Hematopoietic multipotent progenitor cell treated with erythropoietin and hydrocortisone succinate and interleukin-3 and kit ligand, for 6 days (in vitro differentiated cells): ENCODE results near the gene TIAM2.
"Not testable (repeated sequence)": the region's sequence is repeated elsewhere in the genome, so short reads cannot be mapped to it uniquely, and the experiment has no call there.

Experiments used
- DNase-seq: peaks from one replicate; pipeline ENCODE4 v3.0.0-alpha.2; 2015

TIAM2 gene

DNA sequence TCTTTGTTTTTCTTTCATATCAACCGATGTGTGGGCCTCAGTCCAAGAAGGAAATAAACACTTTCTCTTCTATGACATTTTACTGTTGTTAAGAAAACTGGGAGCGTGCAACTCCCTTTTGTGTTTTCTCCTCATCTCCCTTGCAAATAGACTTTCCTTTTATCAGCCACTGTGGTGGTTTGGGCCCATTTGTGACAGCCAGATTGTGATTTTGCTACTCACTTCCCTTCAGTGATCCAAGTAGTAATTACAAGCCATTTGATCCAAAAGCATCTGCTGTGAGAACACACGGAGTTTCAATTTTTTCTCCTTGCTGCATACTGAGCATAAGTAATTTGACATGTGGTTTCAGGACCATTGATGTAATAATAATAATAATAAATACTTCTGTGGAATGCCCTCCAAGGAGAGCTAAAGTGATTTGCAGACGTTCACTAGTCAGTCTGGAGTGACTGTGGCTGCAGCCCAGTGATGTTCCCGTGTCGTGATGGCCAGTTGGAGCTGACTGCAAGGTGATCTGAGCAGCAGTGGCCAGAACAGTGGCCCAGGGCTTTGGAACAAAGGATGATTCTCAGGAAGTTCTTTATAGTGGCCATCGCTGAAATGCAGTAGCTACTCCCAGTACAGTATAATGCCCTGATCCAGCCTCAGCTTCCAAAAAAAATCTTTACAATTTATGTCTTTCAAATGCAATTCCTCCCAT is 176.8 kb downstream of the TIAM2 start:
- no peak for DNase-seq

DNA sequence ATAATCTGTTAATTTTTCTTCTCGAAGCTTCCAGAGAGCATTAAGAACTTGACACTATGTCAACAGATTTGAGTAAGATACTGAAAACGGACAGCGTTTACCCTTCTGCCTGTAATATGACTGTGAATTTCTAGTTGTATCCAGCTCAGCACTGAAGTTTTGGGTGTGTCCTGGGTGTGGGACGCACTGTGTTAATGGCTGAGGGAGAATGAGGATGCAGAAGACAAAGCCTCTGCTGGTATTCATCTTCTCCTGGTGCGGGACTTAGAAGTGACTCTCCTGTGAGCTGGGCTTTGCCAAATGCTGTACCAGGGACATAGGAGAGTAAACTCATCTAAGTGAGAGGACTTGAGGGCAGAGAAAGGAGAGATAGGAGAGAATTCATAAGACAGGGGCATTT is 178.4 kb downstream of the TIAM2 start:
- DNase-seq, result no peak

- peak; percentile 87 for DNase-seq
Measured at GRCh38 chr6:155174576-155175211, 179.6 kb downstream of the TIAM2 start.

- DNase-seq, result peak; percentile 86
Measured at GRCh38 chr6:155177363-155177961, 182.3 kb downstream of the TIAM2 start.

- no peak for DNase-seq
Measured at GRCh38 chr6:155181498-155181897, 186.4 kb downstream of the TIAM2 start.

DNA sequence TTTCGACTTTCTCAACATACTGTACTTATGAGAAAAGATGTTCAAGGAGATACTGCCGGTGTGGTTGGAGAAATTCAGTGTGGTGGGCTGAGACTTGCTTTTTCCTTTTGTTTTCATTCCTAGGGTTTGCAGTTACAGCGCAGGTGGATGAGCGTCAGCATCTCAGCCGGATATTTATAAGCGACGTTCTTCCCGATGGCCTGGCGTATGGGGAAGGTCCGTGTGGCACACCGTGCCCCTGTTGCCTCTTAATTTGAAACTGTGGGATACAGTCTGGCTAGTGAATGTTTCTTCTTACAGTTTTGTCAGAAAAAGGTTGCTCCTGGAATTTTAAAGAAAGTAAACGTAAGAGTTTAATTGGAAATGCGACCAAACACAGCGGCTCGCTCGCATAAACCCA is 187.0 kb downstream of the TIAM2 start:
- DNase-seq, result no peak

DNA sequence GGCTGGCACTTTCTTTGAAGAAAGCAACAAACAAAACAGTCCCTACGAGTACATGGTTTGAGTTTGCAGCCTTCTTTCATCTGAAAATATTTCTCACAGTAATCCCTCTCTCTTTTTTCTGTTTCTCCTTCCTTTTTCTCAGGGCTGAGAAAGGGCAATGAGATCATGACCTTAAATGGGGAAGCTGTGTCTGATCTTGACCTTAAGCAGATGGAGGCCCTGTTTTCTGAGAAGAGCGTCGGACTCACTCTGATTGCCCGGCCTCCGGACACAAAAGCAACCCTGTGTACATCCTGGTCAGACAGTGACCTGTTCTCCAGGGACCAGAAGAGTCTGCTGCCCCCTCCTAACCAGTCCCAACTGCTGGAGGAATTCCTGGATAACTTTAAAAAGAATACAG is 188.0 kb downstream of the TIAM2 start:
- no peak for DNase-seq

GRCh38 chr6:155185041-155185440 is 189.9 kb downstream of the TIAM2 start:
- not testable (repeated sequence) for DNase-seq

DNA sequence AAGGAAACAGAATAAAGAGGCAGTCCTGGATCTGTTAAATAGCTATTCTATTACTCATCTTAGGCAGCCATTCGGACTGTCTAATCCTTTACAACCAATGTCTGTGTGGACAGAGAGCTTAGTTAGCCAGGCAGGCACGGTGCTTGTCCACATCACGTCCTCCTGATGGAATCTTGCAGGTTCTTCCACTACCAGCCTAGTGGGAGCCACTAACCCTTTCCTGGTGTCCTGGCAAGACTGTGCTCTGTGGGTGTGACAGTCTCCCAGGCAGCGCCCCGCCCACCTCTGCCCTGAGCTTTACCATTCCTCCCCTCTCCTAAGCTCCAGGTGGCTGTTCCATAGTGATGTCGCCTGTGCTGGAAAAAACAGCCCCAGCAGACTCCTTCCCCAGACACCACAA is 190.4 kb downstream of the TIAM2 start:
- no peak for DNase-seq

DNA sequence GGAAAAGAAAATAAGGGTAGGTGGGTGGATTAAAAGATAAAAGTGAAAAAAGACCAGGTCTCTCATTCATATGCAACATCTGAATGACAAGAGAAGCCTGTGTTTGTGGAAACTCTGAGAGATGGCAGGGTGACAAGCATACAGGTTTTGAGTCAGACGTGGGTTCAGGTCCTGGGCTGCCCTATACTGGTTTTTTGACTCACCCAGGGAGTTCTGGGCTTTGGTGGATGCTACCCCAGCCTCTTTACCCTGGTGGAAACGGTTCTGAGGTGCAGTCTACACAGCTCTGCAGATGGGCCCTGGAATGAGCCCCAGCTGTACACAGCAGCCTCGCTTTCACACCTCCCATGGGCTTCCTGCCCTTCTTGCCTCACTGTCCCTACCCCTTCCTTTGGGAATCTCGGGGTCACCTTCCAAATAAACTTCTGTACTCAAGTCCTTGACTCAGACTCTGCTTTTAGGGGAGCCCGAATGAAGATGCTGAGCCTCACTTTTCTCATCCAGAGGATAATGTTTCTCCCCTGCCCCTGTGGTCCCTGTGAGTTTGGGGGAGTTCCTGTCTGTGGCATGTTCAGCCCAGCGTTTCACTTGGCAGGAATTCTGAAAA is 191.0 kb downstream of the TIAM2 start:
- no peak for DNase-seq

DNA sequence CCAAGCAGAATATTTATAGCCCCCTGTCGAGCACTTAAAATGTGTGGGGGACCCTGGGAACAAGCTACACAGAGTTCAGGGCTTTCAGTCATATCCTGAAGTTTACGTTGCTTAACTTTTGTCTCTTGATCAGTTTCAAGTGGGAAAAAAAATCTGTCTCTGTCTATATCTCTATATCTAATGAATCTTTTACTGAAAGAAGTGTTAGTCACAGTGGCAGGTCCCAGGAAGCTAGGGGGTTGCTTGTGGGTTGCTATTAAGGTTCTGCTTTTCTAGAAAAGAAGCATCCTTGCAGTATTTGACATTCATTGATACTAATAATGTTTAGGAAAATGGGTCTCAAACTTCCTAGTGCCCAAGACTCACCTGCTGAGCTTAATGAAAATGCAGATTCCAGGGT is 192.0 kb downstream of the TIAM2 start:
- DNase-seq, result no peak

DNA sequence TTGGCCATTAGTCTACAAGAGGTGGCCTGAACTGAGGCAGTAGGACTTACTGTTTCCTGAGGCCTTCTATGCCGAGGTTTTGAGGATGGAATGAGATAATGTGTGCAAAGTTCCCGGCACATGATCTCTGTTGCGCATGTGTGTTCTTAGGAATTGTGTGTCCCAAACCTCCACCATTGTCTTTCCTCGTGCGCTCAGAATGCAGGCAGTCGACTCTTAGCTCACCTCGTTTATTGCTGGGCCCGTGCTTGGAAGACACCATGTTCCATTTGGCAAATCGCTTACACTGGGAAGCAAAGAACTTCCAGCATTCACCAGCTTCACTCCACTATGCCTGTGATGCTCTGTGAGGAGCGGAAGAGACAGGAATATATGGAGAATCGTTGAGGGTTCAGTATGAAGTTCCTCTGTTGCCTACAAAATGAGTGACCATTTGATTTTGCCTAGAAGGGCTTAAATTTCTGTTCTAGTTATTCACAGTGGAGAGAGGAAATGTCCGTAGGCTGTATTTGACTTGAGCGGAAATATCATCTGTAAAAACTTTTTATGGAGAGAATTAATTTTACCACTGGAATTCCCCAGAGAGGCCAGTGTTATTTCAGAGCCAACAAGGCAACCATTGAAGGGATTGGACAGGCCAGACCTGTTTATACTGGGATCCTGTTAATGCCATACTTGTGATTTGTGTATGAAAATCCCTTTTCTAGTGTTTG is 193.0 kb downstream of the TIAM2 start:
- DNase-seq, result no peak

DNA sequence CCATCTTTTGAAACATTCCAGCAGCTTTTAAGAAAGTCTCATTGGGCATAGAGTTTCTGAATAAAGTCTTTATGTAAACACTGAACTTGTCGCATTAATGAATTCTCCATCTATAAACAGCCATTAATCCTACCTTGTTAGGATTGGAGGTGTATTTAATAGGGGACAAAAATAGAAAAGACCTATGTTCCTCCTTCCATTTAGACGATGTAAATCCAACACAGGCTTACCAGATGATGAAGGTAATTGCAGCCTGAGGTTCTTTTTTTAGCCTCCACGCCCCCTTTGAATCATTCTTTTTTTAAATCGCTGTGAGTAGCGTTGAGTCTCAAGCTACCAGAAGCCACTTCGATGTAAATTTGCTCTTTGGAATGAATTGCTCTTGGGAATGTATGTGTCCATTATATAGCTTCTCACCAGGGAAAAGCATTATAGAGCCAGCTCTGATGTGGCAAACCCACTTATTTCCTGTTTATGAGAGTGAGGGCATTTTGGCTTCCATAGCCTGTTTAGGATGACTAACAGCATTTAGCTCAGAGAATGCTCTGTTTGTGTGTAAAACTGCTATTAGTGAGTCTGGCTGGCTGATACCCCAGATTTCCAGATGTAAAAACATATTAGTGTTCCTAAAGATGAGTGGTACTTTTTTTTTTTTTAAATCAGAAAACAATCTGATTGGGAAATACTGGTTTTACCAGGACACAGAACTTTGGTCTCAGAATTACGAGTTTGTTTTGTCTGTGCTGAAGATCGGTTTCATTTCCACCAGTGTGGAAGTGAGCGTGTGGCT is 193.8 kb downstream of the TIAM2 start:
- DNase-seq, result no peak

GRCh38 chr6:155190677-155191076 is 195.6 kb downstream of the TIAM2 start:
- no peak for DNase-seq

DNA sequence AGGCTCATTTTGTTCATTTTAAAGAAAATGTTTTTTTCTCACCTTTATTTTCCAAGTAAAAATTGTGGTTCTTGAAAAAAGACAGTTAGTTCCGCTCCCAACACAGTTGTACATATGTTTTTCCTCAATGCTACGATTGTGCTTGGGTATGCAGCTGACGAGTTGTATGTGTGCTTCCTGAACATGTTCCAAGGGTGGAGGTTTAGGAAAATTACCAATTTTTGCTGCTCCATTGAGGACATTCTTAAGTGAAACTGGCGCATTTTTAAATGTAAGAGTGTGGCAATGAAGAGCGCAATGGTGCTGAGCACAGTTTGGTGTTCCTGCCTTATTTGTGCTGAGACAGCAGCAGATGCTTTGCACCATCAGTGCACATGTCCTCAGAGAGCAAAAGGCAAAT is 198.4 kb downstream of the TIAM2 start:
- DNase-seq, result no peak

DNA sequence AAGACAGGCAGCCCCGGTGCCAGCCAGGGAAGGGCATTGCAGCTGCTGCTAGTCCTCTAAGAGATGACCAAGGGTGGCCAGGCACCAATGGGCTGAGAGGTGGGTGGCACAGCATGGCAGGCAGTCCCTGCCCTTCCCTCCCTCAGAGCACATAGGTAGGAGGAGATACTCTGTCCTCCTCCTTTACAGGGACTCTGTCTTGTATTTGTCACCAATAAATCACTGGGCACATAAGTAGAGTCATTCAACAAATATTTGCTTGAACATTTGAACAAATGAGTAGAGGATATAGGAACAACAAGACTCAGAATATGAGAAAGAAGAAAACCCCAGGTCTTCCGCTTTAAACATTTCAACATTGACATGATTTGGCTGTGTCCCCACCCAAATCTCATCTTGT is 199.3 kb downstream of the TIAM2 start:
- no peak for DNase-seq

GRCh38 chr6:155195903-155196302 is 200.8 kb downstream of the TIAM2 start:
- DNase-seq, result no peak

DNA sequence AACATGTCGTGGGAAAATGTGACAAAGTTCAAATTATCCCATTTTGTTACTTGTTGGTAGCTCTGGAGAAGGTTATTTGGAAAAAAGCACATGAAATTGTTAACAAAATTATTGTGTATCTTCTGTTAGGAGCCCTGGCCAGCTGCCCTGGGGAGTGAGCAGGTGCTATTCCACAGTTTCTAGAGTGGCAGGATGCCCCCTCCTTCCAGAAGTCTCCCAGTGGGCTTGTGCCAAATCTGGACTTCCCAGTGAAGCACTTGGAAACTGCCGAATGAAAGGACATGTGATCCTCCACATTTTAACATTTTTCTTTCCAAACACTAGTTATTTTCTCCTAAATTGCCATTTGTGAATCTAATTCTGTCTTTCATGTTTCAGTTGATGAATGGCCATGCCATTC is 201.8 kb downstream of the TIAM2 start:
- DNase-seq, result no peak

DNA sequence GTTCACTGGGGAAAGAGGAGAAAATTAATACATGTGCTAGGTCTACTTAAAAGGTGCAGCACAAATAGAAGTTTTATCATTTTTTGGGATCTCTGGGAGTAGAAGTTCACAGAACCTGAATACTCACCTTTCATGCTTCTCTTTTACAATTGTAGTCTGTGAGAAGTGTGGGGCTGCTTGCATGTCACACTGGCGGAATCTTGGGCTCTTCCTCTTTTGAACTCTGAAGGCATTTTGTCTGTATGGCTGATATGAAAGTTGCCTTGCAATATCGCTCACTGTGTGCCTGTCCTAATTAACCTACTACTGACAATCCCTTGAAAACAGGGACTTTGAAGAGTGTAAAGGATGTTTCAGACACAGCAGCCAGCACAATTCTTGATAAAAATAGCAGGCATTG is 202.8 kb downstream of the TIAM2 start:
- no peak for DNase-seq

DNA sequence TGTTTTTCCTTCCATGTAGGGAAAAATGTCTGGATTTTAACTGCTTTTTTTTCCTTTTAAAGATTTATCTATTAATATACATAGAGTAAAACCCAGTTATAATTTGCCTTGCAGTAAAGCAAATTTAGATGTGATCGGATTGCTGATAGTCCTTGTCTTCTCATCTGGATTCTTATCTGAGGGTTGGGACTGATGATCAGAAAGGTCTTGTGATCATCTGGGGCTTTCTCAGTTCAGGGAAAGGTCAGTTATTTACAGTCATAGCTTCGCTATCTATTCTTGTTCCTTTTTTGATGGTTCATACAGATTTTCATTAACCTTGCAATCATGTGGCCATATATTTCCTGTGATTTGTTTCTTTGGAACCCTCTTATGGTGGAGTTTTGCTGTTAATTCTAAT is 204.9 kb downstream of the TIAM2 start:
- no peak for DNase-seq

DNA sequence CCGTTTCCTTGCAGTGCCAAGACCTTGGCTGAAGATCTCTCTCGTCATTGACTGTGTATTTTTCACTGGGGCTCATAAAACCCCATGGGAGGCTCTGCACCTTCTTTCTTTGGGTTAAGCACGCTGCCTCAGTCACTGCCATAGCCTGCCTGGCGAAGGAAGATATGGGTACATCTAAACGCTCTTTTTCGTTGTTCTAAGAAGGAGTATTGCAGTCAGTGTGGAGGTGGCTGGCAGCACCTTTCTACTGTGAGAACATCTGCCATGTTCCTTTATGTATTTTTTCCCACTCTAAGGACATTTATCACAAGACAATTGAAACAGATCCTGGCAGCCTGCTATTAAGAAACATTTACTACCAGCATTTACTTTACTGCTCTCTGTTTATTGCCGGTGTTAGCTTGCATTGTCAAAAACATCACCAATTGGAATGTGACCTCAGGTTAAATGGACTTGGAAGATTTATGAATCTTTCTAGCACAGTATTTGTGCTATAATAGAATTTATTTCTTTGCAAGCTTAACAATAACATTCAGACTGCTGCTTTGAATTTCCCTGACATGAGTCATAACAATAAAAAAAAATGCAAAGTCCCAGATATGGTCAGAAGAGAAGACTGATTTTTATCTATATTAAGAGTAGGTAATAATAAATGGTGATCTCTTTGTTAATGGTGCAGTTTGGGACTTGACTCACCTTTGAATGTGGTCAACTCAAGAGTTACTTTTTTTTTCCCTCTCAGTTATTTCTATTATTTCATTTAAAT is 206.5 kb downstream of the TIAM2 start:
- DNase-seq, result no peak

- DNase-seq, result no peak
Measured at GRCh38 chr6:155207223-155207622, 212.1 kb downstream of the TIAM2 start.
